GM18519 (cell line): Measurements from ENCODE around the gene KCNA5.

ENCODE experiments used
- ATAC-seq: cut with Tn5 transposase; IDR thresholded peaks from one replicate; pipeline ENCODE4 v1.9.1; 2021; ENCODE audit warnings: mild to moderate bottlenecking, moderate library complexity; ENCODE audit not compliant: unreplicated experiment, low FRiP score

The KCNA5 gene

DNA sequence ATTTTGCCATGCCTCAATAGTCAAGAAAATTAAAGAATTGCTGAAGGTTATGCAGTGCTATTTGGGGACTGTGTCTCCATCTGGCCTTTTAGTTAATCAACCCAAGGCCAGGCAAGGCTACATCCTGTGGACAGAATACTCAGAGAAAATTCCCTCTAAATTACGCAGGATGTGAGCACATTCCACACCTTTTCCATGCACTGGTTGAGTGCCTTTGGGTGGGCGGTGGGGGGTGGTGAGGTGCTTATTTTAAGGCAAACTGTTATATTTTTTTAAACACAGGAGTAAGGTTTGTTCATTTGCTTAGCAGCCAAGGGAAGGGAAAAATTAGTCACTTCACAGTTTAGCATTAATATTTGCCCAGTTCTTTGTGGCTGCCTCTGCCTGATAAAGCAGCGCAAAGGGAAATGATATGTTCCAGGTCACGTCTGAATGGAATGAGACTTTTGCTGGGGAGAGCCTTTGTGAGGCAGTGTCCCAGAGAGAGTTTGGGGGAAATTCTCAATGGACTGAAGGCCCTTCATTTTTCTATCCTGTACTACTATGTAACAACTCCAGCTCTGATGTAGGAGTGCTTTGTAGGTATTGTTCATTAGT is 17.2 kb upstream of the KCNA5 start:
- ATAC-seq = no peak

DNA sequence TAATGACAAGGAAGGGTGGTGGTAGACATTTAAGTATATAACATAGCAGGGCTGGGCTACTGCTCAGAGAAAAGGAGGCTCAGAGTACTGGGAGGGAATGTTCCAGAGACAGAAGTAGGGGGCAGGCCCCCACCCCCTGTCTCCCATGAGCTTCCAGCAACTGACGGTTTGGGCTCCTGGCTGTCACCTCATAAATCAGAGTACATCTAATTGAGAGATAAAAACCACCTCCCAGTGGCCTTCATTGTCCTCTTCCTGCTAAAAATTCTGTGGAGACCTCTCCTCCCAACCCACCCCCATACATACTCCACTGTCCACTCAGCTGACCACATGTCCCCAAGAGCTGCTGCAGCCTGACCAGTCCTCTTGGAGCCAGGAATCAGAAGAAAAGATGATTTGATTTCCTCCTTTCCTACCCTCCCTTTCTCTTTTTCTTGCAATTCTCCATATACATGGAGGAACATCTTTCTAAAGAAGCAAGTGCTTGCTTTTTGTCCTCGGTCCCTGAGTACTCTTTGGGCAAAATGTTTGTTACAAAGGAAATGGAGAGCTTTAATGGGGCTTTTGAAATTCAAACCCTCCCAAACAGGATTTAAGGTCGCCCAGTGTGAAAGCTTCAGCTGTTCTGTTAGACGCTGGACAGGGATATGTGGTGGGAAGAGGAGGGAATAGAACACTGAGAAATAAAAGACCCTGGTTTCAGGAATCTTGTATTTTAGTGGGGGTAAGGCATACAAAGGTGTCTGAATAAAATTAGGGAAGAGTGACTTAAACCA is 16.4 kb upstream of the KCNA5 start:
- no peak for ATAC-seq

DNA sequence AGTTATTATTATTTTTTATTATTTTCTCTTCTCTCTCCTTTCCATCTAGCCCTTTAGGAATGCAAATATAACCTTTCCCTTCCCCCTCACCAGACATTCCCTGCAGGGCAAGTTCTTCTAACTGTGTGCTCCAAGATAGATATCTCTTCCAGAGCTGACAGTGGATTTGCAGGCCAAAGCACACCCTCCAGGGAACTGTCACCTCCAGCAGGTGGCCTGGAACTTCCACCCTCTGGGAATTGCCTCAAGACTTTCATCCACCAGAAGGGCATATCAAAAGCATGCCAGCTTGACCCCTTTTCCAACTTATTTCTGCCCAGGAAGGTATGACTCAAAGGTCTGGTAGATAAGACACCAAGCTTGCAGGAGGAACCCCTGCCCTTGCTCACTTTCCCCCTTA is 13.6 kb upstream of the KCNA5 start:
- ATAC-seq = no peak

DNA sequence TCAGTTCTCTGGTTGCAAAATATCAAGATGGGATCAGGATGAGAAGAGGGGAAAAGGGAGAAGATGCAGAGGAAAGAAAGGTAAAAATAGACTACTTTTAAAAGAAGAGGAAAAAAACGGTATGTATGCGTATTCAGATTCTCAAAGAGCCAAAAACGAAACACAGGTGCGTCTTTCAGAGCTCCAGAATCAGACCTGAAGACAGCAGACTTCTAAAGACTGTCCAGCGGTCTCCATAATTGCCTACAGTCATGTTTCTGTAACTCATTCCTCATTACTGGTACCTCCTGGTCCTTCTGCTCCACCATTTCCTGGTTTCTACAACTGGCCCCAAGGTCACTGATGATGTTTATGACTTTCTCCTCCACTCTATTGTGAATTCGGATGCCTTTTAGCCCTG is 12.4 kb upstream of the KCNA5 start:
- ATAC-seq = no peak

DNA sequence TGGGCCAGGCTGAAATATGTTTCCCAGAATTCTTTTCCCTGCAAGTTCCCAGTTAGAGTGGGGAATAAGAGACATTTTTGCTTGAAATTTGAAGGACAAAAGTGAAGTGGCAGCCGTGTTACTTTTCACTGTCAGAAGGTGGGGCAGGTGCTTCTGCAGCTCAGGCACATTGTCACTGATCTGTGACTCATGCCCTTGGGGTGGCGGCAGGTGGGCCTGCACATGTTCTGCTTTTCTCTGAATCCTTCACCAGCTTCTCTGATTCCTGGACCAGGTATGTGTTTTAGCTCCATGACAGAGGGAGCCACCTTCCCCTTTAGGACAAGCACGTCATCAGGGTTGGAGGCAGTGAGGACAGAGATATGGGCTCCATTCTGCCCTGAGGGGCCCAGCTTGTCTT is 11.7 kb upstream of the KCNA5 start:
- no peak for ATAC-seq

DNA sequence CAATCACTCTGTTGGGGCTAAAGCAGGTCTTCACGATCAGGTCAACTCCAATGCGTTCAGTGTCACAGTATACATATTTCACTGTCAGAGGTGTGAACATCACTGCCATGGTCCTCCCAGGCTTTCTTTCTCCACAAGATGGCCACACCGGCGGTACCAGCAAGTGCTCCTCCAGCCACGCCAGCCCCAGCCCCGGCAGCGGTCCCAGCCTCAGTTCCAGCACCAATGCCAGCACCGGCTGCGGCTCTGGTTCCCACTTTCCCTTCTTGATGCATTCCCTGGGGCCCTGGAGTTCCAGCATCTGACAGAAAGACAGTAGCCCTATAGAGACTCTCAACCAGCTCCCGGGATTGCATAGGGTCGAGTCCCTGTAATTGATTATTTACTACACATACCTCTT is 10.9 kb upstream of the KCNA5 start:
- ATAC-seq = no peak

DNA sequence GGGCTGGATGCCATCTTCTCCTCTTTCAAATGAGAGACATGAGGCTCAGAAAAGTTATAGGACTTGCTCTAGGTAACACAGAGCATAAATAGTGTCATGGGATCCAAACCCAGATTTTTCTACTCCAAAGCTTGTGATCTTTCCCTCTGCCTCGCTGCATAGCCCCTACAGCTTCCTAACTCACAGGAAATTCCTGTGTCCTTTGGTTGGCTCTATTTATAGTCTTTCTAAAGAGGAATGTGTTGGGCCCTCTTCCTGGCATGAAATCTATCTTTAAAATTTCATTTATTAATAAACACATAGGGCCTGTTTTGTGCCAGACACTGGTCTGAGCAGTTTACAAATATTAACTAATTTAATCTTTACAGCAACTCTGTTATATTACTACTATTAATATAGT is 9.8 kb upstream of the KCNA5 start:
- no peak for ATAC-seq

DNA sequence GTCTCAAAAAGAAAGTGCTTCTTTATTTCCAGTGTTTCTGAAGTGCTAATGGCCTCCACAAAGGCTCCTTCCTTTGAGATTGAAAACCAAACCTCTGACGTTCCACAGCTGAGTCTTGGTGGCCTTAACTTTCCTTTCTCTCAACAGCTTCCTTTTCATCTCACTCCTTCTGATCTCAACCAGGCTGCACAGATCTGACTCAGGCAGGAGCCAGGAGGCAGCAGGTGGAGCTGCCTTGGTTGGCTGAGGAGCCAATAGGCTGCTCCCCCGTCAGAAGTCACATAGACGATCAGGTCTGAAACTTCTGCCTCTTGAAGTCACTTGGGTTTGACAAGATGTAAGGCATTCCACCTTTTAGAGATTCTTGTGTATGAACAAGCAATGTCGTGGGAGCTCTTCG is 9.1 kb upstream of the KCNA5 start:
- ATAC-seq = no peak

DNA sequence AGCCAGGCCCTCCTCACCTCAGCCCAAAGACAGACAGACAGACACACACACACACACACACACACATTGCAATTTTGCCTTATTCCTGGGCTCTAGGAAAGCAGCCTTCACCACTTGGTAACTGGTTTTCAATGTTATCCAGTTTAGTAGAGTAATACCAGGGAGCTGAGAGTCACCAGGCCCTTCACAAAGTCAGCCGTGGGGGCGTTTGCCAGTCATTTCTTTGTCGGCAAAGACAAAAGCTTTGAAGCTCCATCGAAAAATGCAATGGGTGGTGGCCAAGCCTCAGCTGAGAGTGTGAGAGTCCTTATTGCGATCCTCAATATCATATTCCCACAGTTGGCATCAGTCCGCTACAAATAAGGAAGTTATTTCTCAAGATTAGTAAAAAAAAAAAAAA is 8.1 kb upstream of the KCNA5 start:
- ATAC-seq = no peak

DNA sequence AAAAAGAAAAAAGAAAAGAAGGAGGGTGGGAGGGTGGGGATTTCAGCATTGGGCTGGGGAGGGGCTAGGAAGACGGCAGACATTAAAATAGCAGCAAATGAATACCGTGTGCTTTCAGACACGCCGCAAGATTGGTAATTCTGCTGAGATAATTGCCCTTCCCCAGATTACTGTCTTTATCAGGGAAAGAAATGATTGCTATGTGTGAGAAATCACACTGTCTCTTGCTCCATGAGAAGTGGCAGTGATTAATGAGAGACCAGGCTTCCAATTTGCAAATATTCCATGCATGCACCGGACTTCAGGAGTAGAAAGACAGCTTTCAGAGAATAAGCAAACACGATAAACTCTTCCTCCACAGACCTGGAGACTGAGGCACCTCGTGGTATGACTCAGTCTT is 7.6 kb upstream of the KCNA5 start:
- no peak for ATAC-seq

DNA sequence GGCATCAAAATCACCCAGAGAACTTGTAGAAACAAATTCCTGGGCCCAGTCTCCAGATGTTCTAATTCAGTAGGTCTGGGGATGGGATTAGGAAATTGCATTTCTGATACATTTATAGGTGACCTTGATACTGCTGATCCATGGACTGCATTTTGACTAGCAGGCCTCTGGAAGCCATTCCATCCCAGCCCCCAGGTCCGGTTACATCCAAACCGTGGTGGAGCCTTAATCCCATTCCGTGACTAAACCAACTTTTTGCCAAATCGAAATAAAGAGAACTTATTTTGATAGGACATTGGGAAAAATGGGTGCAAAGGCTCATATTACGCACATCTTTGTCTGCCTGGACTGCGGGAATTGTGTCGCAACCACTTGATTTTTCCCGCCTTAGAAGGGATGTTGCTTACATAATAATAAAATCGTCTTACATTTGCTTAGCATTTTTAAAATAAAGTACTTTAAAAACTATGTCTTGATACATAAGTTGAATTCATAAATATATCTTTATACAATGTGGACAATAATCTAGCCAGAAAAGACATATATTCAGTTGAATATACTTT is 5.8 kb upstream of the KCNA5 start:
- ATAC-seq = no peak

DNA sequence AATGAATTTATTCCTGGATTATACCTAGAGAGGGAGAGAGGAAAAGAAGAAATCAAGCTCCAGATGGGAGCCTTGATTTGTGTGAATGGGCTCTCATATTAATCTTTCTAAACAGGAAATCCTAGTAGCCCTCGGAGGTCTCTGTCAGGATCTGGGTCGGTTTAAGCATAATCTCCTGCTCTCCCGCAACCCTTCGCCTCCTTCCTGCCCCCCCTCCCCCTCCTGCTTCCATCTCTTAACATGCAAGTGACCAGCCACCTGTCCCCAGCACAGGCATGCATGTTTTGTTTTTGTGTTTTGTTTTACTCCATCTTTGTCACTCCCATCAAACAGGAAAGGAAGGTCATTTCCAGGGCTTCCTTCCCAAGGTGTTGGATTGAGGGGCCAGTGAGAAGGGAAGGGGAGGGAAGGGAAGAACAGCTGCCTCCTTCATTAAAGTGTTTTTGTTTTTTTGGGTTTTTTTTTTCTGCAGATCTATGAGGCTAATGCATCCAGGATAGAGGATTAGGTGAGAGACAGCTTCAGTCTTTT is 4.8 kb upstream of the KCNA5 start:
- ATAC-seq = no peak

DNA sequence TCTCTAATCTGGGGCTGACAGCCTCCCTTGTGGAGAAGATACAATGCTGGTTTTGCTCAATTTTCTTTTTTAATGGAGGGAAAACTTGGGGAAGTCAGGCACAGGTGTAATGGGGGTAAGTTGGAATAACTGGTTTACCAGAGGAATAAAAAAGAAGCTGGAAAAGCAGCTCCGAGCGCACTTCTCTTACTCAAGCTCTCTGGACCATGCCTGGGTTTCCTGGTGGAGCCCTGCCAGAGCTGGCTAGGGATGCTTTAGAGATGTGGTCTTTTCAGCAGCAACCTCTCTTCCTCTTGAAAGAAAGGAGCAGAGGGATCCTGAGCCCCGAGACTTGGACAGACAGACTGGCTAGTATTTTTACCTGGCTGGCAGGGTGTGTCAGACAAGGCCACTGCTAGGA is 3.9 kb upstream of the KCNA5 start:
- no peak for ATAC-seq

DNA sequence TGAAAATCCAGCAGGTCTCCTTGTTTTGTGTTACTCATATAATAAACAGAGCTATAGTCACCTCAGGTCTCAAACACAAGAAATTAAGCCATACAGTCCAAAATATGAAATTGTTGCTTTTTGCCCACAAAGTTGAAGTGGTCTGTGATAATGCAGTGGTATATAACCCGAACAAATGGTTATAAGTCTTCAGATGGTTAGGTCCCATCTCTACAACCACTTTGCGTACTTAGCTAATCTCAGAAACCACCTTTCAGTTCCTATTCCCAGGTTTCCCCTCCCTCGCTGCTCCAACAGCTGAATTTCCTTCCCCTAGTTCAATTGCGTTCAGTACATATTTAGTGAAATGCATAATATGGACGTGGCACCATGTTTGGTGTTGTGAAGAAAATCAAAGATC is 3.3 kb upstream of the KCNA5 start:
- no peak for ATAC-seq

DNA sequence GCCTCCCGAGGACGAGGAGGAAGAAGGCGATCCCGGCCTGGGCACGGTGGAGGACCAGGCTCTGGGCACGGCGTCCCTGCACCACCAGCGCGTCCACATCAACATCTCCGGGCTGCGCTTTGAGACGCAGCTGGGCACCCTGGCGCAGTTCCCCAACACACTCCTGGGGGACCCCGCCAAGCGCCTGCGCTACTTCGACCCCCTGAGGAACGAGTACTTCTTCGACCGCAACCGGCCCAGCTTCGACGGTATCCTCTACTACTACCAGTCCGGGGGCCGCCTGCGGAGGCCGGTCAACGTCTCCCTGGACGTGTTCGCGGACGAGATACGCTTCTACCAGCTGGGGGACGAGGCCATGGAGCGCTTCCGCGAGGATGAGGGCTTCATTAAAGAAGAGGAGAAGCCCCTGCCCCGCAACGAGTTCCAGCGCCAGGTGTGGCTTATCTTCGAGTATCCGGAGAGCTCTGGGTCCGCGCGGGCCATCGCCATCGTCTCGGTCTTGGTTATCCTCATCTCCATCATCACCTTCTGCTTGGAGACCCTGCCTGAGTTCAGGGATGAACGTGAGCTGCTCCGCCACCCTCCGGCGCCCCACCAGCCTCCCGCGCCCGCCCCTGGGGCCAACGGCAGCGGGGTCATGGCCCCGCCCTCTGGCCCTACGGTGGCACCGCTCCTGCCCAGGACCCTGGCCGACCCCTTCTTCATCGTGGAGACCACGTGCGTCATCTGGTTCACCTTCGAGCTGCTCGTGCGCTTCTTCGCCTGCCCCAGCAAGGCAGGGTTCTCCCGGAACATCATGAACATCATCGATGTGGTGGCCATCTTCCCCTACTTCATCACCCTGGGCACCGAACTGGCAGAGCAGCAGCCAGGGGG is 979 bp downstream of the KCNA5 start:
- no peak for ATAC-seq

DNA sequence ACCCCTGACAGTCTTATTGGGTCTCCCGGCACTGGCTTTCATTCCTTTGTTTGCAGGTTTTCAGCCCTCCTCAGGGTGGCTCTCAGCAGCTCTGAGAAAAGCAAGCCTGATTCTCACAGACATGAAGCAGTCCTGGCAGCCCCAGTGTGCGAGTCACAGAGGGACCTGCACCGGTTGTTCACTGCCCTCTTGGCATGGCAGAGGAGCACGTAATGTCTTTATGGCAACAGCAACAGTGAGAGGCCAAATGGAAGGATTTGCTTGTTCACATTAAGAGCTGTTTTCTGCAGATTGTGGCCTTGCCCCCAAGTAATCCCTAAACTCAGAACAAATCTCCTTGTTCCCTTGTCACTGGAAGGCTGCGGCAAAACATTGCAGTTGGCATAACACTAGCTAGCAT is 3.4 kb downstream of the KCNA5 start:
- ATAC-seq = no peak

DNA sequence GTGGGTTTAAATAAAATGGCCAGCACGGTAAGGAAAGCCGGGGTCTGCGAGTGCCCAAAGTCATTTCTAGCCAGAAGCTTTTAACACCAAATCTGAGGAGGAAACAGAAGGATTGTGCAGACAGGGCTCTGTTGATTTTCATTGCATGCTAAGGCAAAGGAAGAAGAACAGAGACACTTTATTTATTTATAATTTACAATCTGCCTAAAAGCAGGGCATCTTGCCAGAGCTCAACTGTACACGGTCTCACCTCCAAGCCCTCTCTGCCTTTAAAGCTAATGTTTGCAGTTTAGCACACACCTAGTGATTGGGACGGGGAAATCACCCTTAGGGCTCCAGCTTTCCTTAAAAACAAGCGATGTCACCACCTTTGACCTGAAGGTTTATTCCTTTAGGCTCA is 4.0 kb downstream of the KCNA5 start:
- no peak for ATAC-seq

DNA sequence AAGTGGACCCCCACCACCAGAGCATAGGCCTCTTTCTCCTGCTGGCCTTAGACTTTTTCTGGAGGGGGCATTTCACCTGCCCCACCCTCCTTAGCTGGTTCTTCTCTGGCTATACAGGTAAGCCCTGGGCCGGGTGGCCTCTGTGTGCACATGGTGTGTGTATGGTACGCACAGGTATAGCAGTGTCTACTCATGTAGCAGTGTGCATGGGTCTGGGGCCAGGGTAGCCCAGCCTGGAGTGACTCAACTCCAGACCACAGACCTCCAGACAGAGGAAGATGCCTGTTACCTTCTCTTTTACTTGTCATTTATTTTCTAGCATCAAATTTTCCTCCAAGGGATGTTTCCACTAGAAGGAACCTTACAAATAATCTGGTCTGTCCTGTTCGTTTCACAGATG is 6.9 kb downstream of the KCNA5 start:
- ATAC-seq = no peak

DNA sequence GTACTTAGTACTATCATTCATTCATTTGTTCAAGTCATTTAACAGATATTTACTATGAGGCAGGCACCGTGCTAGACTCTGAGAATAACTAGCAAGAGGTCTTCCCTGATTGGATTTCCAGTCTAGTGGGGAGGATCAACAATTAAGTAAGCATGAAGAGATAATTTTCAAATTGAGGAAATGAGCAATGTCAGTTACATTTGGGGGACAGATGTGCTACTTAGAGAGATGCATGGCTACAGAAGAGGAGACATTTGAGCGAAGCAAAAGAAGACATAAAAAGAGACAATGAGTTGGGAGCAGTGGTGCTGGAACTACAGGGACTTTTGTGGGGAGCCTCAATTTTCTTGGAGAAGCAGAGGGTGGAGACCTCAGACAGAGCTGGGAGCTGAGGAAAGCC is 7.7 kb downstream of the KCNA5 start:
- ATAC-seq = no peak

DNA sequence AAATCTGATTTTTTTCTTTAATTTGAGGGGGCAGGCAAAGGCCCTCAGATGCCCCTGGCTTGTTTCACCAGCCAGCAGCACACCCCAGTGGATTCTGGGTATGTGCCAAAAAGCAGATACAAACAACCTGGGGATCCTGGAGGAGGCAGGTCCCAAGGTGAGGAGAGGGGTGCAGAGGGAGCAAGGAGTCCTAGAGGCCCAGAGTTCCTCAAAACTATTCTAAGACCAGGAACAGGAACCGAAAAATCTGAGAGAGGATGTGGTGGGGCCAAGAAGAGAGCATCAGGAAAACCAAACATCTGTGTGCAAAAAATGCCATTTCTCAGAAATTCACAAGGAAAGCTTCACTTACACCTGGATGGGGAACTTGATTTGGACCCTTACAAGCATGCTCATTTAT is 8.2 kb downstream of the KCNA5 start:
- ATAC-seq = no peak

DNA sequence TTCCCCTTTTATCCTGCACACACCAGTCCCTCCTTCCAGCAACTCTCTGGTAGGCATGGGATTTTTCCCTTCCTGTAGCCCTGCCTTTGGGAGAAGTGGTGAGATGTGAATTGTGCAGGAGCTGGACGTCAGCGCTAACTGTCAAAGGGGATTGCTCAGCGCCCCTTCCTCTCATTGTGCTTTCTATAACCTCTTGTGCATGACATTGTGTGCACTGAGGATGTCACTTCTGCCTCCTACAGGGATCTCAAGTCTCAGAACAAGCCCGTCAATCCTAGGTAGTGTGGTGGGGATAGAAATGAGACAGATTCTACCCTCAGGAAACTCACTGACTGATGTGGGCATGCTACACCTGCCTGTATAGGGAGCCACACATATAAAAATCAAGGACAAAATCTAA is 8.7 kb downstream of the KCNA5 start:
- no peak for ATAC-seq
